ENCODE results near the gene VPS72. TPM values are rescaled to one million over a fixed set of nuclear protein-coding genes. Genes with fewer than 3 reads are reported as not detected.
"Not testable (repeated sequence)": the region's sequence is repeated elsewhere in the genome, so short reads cannot be mapped to it uniquely, and the experiment has no call there.

VPS72 gene
- total RNA-seq, 1 experiment from 2014 or later = 80.1 TPM

DNA sequence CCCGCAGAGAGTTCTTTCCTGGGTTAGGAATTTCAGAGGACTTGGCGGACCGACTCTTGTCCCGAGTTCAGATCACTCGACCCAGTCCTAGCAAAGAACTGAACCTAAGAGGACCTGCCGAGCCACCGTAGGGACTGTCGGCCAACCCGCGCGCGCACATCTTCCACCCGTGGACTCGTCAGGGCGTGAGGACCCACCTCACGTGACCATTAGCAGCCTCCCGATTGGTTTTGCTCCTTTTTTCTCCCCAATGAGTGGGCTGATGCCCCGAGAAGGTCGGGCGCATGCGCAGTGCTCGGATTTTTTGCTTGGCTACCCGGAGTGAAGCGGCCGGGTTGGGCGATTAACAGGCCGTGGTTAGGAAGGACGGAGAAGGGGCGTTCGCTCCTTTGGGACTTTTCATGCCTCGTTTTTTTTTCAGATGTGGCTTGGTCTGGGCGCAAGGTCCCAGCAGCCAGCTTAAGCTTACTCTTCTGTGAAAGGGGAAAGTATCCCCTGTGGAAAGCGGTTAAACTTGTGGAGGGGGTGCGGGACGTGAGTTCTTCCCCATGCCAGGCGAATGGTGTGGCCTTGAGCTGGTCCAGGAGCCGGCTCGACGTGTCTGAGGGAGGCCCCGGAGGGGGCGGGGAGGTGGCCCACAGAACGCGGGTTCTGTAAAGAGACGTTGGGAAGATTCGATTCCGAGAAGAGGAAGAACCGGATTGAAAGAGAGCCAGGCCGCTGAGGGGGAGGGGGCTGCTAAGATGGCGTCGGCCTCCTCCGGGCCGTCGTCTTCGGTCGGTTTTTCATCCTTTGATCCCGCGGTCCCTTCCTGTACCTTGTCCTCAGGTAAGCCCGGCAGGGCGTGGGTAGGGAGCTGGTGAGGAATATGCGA, 8.5 kb upstream of the VPS72 start, which contains the start of gene PIP5K1A:
Gene PIP5K1A, plus strand, starts transcription at position 299 of the 874 bp plus-strand sequence. Its CDS starts 445 bp downstream, at position 744.
- Histone ChIP-seq H3K36me3 (ENCODE audit: control insufficient read depth, insufficient read depth, low read length) (no peaks in the 10 kb centered on the region; the same call in 1 of the 2 replicates), H3K9me3 (no peaks in the 10 kb centered on the region), H3K4me1 (peaks cover 4% of the 10 kb centered on the region; the same call in 1 of the 2 replicates), H3K4me3 (ENCODE audit: low read depth, low read length) (peak within 1 kb of the TSS; percentile 60), H3K27me3 (replicated peaks; ENCODE audit: control insufficient read depth, insufficient read depth, low read length) (no peaks in the 10 kb centered on the region)
- Mint-ChIP-seq H3K27me3 (ENCODE audit: insufficient read depth, unreplicated experiment) (no peaks in the 10 kb centered on the region), H3K4me3 (ENCODE audit: unreplicated experiment) (peak within 1 kb of the TSS; percentile 89), H3K27ac (ENCODE audit: unreplicated experiment) (peak within 1 kb of the TSS; percentile 92), H3K9me3 (ENCODE audit: unreplicated experiment) (no peaks in the 10 kb centered on the region), H3K36me3 (ENCODE audit: insufficient read depth, unreplicated experiment) (peaks cover 60% of the 10 kb centered on the region), H3K4me1 (ENCODE audit: low read depth, unreplicated experiment) (peaks cover 13% of the 10 kb centered on the region)
- TF ChIP-seq, protein P1, sequence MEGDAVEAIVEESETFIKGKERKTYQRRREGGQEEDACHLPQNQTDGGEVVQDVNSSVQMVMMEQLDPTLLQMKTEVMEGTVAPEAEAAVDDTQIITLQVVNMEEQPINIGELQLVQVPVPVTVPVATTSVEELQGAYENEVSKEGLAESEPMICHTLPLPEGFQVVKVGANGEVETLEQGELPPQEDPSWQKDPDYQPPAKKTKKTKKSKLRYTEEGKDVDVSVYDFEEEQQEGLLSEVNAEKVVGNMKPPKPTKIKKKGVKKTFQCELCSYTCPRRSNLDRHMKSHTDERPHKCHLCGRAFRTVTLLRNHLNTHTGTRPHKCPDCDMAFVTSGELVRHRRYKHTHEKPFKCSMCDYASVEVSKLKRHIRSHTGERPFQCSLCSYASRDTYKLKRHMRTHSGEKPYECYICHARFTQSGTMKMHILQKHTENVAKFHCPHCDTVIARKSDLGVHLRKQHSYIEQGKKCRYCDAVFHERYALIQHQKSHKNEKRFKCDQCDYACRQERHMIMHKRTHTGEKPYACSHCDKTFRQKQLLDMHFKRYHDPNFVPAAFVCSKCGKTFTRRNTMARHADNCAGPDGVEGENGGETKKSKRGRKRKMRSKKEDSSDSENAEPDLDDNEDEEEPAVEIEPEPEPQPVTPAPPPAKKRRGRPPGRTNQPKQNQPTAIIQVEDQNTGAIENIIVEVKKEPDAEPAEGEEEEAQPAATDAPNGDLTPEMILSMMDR (IDR thresholded peaks at IDR 0.05; ENCODE audit: insufficient read depth in 1 of 2, low read depth in 1 of 2, low read length in 1 of 2, severe bottlenecking in 1 of 2, unreplicated experiment in 1 of 2) = no peak
- CTCF ChIA-PET = no interaction called here
- POLR2A ChIA-PET = interaction anchor here (0.6 to 0.9 kb wide), 3 partner anchors 9 to 56 kb away, joined by 3 read pairs; partner anchors contain the start of genes PSMD4 and VPS72
- peak; percentile 97 to 98 for DNase-seq
- TSS peak; percentile 27 for BruUV-seq (replicated peaks)
- intact Hi-C loops (cut with micrococcal nuclease; ENCODE audit: unreplicated experiment) = loop anchor here (1.0 to 5.0 kb wide), 4 partner anchors 83 to 794 kb away; partner anchors contain the start of genes CGN, S100A10 and SNX27

GRCh38 chr1:151197863-151198253, 7.9 kb upstream of the VPS72 start:
- TF ChIP-seq, protein P1 (IDR thresholded peaks at IDR 0.05; ENCODE audit: insufficient read depth in 1 of 2, low read depth in 1 of 2, low read length in 1 of 2, severe bottlenecking in 1 of 2, unreplicated experiment in 1 of 2) = no peak
- peaks cover 4% of the 10 kb centered on the region; the same call in 1 of the 2 replicates for H3K4me1 ChIP-seq
- intact Hi-C loops (cut with micrococcal nuclease; ENCODE audit: unreplicated experiment) = loop anchor here (1.0 to 5.0 kb wide), 4 partner anchors 83 to 794 kb away; partner anchors contain the start of genes CGN, S100A10 and SNX27
- POLR2A ChIA-PET = interaction anchor here (1.6 kb wide), 2 partner anchors 57 to 84 kb away, joined by 12 read pairs; partner anchors contain the start of genes PSMD4 and ZNF687
- Mint-ChIP-seq H3K36me3 (ENCODE audit: insufficient read depth, unreplicated experiment) (peaks cover 53% of the 10 kb centered on the region), H3K4me1 (ENCODE audit: low read depth, unreplicated experiment) (peaks cover 13% of the 10 kb centered on the region), H3K27me3 (ENCODE audit: insufficient read depth, unreplicated experiment) (no peaks in the 10 kb centered on the region), H3K27ac (ENCODE audit: unreplicated experiment) (peak overlapping the region; percentile 92), H3K9me3 (ENCODE audit: unreplicated experiment) (no peaks in the 10 kb centered on the region), H3K4me3 (ENCODE audit: unreplicated experiment) (peak overlapping the region; percentile 89)
- CTCF ChIA-PET = no interaction called here
- H3K9me3 ChIP-seq = no peaks in the 10 kb centered on the region
- peak; percentile 65 to 76 for DNase-seq
- H3K36me3 ChIP-seq (ENCODE audit: control insufficient read depth, insufficient read depth, low read length) = no peaks in the 10 kb centered on the region; the same call in 1 of the 2 replicates
- H3K27me3 ChIP-seq (replicated peaks; ENCODE audit: control insufficient read depth, insufficient read depth, low read length) = no peaks in the 10 kb centered on the region
- peak overlapping the region; percentile 60 for H3K4me3 ChIP-seq (ENCODE audit: low read depth, low read length)
- TSS peak; percentile 74 for BruUV-seq (replicated peaks)

- Mint-ChIP-seq H3K4me1 (ENCODE audit: low read depth, unreplicated experiment) (peaks cover 13% of the 10 kb centered on the region), H3K36me3 (ENCODE audit: insufficient read depth, unreplicated experiment) (peaks cover 42% of the 10 kb centered on the region), H3K27me3 (ENCODE audit: insufficient read depth, unreplicated experiment) (no peaks in the 10 kb centered on the region), H3K27ac (ENCODE audit: unreplicated experiment) (peak overlapping the region; percentile 92), H3K9me3 (ENCODE audit: unreplicated experiment) (no peaks in the 10 kb centered on the region), H3K4me3 (ENCODE audit: unreplicated experiment) (peak overlapping the region; percentile 89)
- peaks cover 4% of the 10 kb centered on the region; the same call in 1 of the 2 replicates for H3K4me1 ChIP-seq
- intact Hi-C loops (cut with micrococcal nuclease; ENCODE audit: unreplicated experiment) = loop anchor here (1.0 to 5.0 kb wide), 5 partner anchors 55 to 796 kb away; partner anchors contain the start of genes CGN, S100A10 and SNX27
- no peaks in the 10 kb centered on the region; the same call in 1 of the 2 replicates for H3K36me3 ChIP-seq (ENCODE audit: control insufficient read depth, insufficient read depth, low read length)
- H3K27me3 ChIP-seq (replicated peaks; ENCODE audit: control insufficient read depth, insufficient read depth, low read length) = no peaks in the 10 kb centered on the region
- peak; percentile 82 to 84 for DNase-seq
- BruUV-seq (replicated peaks) = TSS peak; percentile 5
- ChIA-PET CTCF (interaction anchor here (0.6 to 1.0 kb wide), 6 partner anchors 55 to 580 kb away, joined by 3 to 6 read pairs (median 4); partner anchors contain the start of gene PSMD4), POLR2A (interaction anchor here (1.6 kb wide), 2 partner anchors 58 to 85 kb away, joined by 12 read pairs; partner anchors contain the start of genes PSMD4 and ZNF687)
- TF ChIP-seq, protein P1 (IDR thresholded peaks at IDR 0.05; ENCODE audit: insufficient read depth in 1 of 2, low read depth in 1 of 2, low read length in 1 of 2, severe bottlenecking in 1 of 2, unreplicated experiment in 1 of 2) = peak; percentile 46 to 71
- no peaks in the 10 kb centered on the region for H3K9me3 ChIP-seq
- H3K4me3 ChIP-seq (ENCODE audit: low read depth, low read length) = peak overlapping the region; percentile 34
Observed at GRCh38 chr1:151196292-151196800, 6.3 kb upstream of the VPS72 start.

GRCh38 chr1:151194894-151195594, 5.0 kb upstream of the VPS72 start:
- BruUV-seq (replicated peaks) = TSS peak; percentile 11
- peak overlapping the region; percentile 92 for H3K27ac Mint-ChIP-seq (ENCODE audit: unreplicated experiment)
- DNase-seq = peak; percentile 83 to 93
- peak overlapping the region; percentile 89 for H3K4me3 Mint-ChIP-seq (ENCODE audit: unreplicated experiment)
- H3K4me3 ChIP-seq (ENCODE audit: low read depth, low read length) = peak overlapping the region; percentile 34
- peaks cover 40% of the 10 kb centered on the region for H3K36me3 Mint-ChIP-seq (ENCODE audit: insufficient read depth, unreplicated experiment)
- not testable (repeated sequence) for H3K4me1 Mint-ChIP-seq (ENCODE audit: low read depth, unreplicated experiment); H3K4me1 ChIP-seq; H3K9me3 Mint-ChIP-seq (ENCODE audit: unreplicated experiment); H3K27me3 ChIP-seq (replicated peaks; ENCODE audit: control insufficient read depth, insufficient read depth, low read length); H3K27me3 Mint-ChIP-seq (ENCODE audit: insufficient read depth, unreplicated experiment); H3K36me3 ChIP-seq (ENCODE audit: control insufficient read depth, insufficient read depth, low read length); H3K9me3 ChIP-seq
- intact Hi-C loops (cut with micrococcal nuclease; ENCODE audit: unreplicated experiment) = loop anchor here (5.0 kb wide), 3 partner anchors 317 to 797 kb away; partner anchors contain the start of genes CGN, S100A10 and SNX27
- ChIA-PET CTCF (interaction anchor here (0.7 to 1.0 kb wide), 2 partner anchors 57 to 86 kb away, joined by 3 to 8 read pairs; no protein-coding TSS in a partner anchor), POLR2A (interaction anchor here (0.6 to 0.8 kb wide), 5 partner anchors 29 to 199 kb away, joined by 4 to 9 read pairs (median 6); partner anchors contain the start of gene MINDY1)
